HG03039 (cell line): ENCODE results near the gene RGS9.
"Not testable (repeated sequence)": the region's sequence is repeated elsewhere in the genome, so short reads cannot be mapped to it uniquely, and the experiment has no call there.

Experiments
- ATAC-seq: cut with Tn5 transposase; IDR thresholded peaks from one replicate; pipeline ENCODE4 v1.9.1; 2021; ENCODE audit warnings: mild to moderate bottlenecking, moderate library complexity; ENCODE audit not compliant: unreplicated experiment

RGS9 gene

GRCh38 chr17:65180752-65181236, 43.6 kb downstream of the RGS9 start:
- not testable (repeated sequence) for ATAC-seq

GRCh38 chr17:65181237-65182061, 44.3 kb downstream of the RGS9 start:
- ATAC-seq: peak; percentile 55

- ATAC-seq: peak; percentile 38
These were observed 45.1 kb downstream of the RGS9 start for GRCh38 chr17:65182233-65182632.

- no peak for ATAC-seq
These were observed 46.6 kb downstream of the RGS9 start for GRCh38 chr17:65183736-65184135.

GRCh38 chr17:65184235-65184959, 47.2 kb downstream of the RGS9 start:
- no peak for ATAC-seq

GRCh38 chr17:65185062-65185461, 47.9 kb downstream of the RGS9 start:
- ATAC-seq: no peak

GRCh38 chr17:65185668-65186382, 48.7 kb downstream of the RGS9 start:
- ATAC-seq: no peak

- no peak for ATAC-seq
These were observed 53.4 kb downstream of the RGS9 start for GRCh38 chr17:65190467-65191097.

GRCh38 chr17:65191811-65192740, 54.9 kb downstream of the RGS9 start:
- ATAC-seq: no peak

- no peak for ATAC-seq
These were observed 56.1 kb downstream of the RGS9 start for GRCh38 chr17:65193305-65193704.

GRCh38 chr17:65193716-65194293, 56.6 kb downstream of the RGS9 start:
- ATAC-seq: no peak

GRCh38 chr17:65194670-65195334, 57.6 kb downstream of the RGS9 start:
- ATAC-seq: no peak

GRCh38 chr17:65195716-65196115, 58.5 kb downstream of the RGS9 start:
- ATAC-seq: no peak

GRCh38 chr17:65196617-65197016, 59.4 kb downstream of the RGS9 start:
- ATAC-seq: no peak

- ATAC-seq: no peak
These were observed 60.0 kb downstream of the RGS9 start for GRCh38 chr17:65197201-65197600.

- no peak for ATAC-seq
These were observed 61.6 kb downstream of the RGS9 start for GRCh38 chr17:65198653-65199382.

GRCh38 chr17:65201331-65201730, 64.2 kb downstream of the RGS9 start:
- ATAC-seq: no peak

- ATAC-seq: no peak
These were observed 65.8 kb downstream of the RGS9 start for GRCh38 chr17:65202844-65203571.
